Glomerular visceral epithelial cell (primary cell): ENCODE data around the gene KCNQ1.

Experiments
- DNase-seq: peaks from one replicate; pipeline ENCODE4 v3.0.0-alpha.2; 2016; ENCODE audit errors: extremely low spot score

Gene KCNQ1

GRCh38 chr11:2793701-2794045, 348.9 kb downstream of the KCNQ1 start:
- DNase-seq, result no peak

DNA sequence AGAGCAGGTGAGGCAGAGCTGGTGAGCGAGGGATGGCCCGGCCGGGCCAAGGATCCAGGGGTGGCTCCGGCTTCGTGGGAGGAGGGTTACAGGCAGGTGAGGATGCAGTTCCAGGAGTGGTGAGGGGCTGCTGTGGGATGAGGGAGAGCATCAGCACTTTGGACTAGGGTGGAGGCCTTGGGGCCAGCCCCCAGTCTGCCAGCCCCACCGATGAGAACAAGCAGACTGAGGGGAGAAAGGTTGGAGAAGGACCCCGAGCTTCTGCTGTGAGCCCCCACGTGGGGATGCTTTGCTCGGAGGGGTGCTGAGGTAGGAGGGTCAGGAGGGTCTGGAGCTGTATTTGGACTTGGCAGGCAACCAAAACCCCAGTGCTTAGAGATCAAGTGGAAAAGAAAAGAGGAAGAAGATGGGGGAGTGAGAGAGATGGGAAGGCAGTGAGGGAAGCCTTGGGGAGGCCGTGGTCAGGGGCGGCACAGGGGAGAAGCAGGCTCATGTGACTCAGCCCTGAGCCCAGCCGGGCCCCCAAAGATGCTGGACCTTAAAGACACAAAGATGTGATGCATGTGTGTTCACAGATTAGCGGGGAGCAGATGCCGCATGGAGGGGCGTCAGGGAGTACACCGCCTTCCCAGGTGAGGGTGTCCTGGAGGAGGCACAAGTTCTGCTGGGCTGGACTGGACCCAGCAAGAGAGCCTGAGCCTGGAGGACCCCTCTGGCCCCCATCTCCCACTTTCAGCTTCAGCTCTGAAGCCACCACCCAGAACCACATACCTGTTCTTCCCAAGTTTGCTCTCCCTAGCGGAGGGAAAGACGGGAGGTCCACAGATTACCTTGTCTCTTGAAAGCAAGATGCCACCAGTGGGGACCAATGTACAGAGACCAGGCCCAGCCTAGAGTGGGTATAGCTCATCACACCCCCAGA, 349.5 kb downstream of the KCNQ1 start:
- DNase-seq, result no peak

DNA sequence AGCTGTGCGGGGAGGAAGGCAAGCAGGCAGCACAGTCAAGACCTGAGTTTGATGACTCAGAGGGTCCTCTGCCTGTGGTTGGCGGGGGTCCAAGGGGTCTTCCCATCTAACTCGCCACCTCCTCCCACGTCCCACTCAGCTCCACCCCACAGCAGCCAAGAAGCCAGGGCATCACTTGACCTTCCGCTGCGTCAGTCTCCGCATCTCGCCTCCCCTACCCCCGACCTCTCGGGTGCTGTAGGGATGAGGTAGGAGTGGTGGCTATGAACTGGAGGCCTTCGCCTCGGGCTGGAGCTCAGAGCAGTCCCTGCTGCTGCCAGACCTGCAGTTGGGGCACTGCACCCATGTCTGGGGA, 350.1 kb downstream of the KCNQ1 start:
- DNase-seq, result no peak

DNA sequence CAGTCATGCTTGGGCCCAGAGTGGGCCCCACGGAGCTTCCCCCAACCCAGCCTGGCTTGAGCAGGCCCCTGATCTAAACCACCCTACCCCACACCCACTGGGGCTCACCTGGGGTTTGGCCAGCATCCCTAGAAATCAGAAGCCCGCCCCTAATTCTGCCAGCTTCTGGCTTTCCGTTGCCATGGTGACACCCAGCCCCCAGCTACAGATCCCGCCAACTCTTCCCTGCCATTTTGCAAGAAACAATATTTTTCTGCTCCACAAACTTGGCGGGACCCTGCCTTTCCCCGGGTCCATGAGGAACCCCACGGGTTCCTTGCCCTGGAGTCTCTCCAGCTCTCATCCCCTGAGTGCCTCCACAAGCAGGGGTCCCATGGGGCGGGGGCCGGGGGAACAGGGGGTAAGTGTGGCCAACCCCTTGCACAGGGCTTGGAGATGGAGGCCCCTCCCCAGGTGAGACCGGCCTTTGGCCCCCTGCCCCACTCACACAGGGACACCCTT, 350.7 kb downstream of the KCNQ1 start:
- DNase-seq, result no peak

DNA sequence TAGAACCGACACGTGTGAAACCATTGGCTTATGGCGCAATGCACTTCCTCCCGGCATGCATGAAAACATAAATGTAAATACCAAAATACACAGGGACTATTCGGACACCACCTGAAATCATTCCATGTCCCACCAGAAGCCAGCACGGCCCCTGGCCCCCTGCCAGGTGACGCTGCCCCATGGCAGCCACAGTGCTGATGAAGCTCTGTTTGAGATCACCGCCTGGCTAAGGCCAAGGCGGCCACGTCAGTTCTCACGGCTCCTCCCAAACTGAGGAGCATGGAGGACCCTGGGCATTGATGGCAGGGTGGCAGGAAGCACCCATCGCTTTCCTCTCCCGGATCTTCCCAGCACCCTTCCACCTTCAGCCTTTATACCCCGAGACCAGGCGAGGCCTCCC, 351.3 kb downstream of the KCNQ1 start:
- no peak for DNase-seq

DNA sequence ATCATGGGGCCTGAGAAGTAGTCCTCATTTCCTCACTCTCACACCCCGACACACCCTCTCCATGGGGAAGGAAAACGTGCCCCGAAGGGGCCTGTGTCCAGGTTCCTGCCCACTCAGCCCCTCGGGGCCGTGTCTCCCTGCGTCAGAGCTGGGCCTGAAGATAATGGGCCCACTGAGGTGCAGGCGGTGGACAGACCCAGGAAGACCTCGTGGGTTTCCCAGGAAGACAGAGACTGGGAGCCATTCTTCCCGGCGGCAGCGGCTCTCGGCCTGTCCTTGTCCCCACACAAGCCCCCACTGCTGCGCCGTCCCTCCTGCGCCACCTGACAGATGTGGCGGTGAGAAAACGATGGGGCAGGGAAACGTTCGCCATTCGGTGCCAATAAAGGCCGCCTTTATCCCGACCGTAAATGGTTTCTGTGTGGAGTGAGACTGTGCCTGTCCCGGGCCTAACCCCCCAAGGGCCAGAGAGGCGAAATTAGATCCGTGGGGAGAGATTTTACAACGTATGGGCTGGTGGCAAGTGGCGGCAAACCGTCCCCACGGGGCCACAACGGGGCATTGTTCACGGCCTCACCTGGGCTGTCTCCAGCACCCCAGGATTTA, 351.8 kb downstream of the KCNQ1 start:
- DNase-seq, result no peak

GRCh38 chr11:2797121-2797711, 352.4 kb downstream of the KCNQ1 start:
- no peak for DNase-seq

DNA sequence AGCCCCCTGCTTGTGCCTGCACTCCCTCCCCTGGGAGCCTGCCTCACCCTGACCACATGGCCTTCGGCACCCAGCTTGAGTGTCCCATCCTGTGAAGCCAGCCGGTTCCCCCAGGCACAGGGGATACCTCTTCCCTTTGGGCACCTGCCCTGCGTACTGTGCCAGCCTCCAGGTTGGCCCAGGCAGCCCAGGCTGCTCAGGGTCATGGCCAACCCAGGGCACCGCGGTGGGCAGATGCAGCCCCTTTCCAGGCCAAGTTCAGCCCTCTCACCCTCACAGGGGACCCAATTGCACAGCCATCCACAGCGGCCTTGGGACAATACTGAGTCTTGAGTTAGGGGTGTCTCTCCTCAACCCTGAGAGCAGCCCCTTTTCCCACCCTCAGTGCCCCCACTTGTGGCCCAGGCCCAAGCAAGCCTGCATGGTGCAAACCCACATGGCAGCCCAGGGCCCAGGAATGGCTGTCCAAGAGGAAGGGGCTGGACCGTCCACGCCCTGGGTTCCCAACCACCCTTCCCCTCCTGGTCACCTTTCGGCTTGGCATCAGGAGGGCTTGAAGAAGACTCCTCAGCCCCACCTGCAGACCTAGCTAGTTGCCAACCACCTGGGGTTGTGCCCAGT, 353.0 kb downstream of the KCNQ1 start:
- DNase-seq, result no peak

- DNase-seq, result peak; percentile 38
Observed at GRCh38 chr11:2798951-2799761, 354.3 kb downstream of the KCNQ1 start.

GRCh38 chr11:2799881-2800654, 355.3 kb downstream of the KCNQ1 start:
- no peak for DNase-seq

- DNase-seq, result no peak
Observed at GRCh38 chr11:2800655-2801531, 356.1 kb downstream of the KCNQ1 start.

DNA sequence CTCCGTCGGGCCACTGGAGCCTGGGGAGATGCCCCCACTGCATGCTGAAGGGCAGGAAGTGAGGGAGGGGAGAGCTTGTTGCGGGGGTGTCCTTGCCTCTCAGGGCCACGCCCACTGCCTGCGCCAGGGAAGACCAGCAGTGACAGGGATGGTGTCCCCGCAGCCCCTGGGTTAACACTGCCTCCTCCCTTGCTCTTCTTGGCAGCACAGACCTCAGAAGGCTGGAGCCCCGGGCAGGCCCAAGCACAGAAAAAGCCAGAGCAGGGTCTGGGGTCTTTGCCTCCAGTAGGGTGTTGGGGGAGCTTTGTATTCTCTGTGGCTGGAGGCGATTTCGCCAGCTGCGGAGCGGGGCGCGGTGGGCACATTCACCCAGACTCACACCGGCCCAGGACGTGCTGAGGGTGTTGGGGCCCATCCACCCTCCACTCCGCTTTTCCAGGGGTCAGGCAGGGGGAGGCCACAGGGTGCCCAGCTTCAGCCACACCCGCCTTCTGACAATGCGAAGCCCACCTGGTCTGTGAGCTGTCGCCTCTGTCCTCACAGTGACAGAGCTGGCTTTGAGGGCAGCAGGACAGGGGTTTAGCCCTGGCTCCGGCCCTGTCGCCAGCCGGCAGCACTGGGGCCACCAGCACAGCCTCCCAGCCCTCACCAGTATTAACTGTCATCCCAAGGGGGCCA, 357.0 kb downstream of the KCNQ1 start:
- DNase-seq, result no peak

DNA sequence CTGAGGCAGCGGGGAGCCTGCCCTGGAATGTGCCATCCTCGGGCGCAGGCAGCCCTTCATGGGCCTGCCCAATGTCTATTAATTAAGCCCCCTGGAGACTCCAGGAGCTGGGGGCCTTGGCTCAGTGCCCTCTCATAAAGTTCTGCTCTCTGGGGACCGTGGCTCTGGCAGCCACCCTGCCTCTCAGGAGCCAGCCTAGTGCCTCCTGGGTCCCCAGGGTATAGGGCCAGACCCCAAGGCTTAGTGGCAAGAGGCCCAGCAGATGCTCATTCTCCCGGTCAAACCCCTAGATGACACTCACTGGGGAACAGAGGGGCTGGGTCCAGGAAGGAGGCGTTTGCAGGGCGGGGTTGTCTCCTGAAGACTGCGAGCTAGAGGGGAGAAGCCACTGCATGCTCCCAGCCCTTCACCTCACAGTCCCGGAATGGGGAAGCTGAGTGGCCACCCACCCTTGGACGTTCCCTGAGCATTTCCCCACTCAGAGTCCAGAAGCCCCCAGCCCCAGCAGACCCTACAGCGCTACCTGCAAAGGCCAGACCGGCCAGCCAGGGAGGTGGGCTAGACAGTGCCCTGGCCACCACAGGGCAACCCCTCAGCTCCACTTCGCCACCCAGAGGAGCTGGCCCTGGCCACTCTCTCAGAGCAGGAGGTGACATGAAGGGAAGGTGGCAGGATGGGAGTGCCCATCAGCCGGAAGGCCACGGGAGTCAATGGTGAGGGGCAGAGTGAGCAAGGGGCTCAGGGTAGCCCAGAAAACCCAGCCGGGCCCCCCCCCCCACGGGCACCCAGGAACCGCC, 357.8 kb downstream of the KCNQ1 start:
- DNase-seq, result no peak

DNA sequence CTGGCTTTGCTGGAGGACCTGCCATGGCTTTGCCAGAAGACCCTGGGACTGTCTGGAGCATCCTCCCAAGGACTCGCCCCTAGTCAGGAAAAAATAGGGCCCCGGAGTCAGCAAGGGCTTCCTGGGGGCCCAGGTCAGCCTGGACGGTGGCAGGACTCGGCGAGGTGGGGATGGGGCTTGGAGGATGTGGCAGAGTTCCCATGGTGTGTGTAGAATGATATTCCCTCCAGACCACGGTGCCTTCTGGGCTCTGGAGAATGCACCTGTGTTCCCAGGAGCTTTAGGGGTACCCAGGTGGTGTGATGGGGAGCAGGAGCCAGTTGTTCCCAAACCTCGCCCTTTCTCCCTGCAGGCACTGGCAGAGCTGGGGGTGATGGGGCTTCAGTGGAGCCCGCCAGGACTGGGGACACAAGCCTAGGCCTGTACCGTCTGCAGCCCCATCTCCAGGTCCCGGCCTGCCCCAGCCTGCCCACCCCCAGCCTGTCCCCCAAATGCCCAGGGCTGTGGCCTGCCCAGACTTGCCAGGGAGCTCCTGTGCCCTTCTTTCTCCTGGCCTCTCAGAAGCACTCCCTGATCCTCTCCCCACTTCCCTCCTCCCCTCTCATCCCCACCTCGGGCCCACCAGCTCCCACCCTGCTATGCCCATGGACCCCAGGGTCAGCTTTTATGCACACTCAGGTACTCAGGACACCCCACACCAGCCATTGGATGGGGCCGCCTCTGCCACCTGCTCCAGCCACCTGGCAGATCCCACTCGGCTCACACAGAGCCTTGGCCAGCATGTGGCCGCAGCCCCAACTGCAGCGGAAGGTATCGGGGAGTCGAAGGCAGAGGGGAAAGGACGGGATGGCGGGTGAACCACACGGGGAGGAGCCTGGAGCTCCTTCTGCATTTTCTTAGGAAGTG, 358.6 kb downstream of the KCNQ1 start:
- no peak for DNase-seq

DNA sequence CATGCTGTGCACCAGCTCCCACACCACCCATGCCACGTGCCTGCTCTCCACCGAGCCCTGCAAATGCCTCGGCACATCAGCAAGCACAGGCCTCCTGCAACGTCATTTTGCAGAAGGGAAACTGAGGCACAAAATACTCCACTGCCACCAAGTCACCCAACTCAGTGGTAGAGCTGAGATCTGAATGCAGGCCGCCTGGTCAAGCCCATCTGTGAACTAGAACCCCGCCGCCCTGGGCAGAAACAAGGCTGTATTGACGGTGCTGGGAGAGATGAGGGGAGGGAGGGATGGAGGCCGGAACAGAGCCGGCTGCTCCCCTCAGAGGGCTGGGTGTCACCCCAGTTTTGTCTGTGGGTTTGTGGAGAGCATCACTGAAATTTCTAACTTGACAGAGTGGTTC, 359.4 kb downstream of the KCNQ1 start:
- DNase-seq, result no peak

- DNase-seq, result no peak
Observed at GRCh38 chr11:2804701-2805387, 360.0 kb downstream of the KCNQ1 start.
